Measurements from ENCODE around the gene PLA2G2D.

The PLA2G2D gene

GRCh38 chr1:20117236-20117635, 2.1 kb downstream of the PLA2G2D start:
- TF ChIP-seq TSHZ1 (tag by site-specific recombination; IDR thresholded peaks at IDR 0.05; ENCODE audit: borderline replicate concordance) (no peak), ZNF768 (tag by site-specific recombination; IDR thresholded peaks at IDR 0.05) (no peak), SCRT2 (tag by site-specific recombination; IDR thresholded peaks at IDR 0.05) (no peak), ZBTB21 (tag by site-specific recombination; IDR thresholded peaks at IDR 0.05) (no peak), PRDM6 (tag by site-specific recombination; IDR thresholded peaks at IDR 0.05) (no peak), MYNN (tag by site-specific recombination; IDR thresholded peaks at IDR 0.05; ENCODE audit: borderline replicate concordance) (no peak), ZNF624 (tag by site-specific recombination; IDR thresholded peaks at IDR 0.05) (no peak), ZSCAN16 (tag by site-specific recombination; IDR thresholded peaks at IDR 0.05) (no peak), ZNF248 (tag by site-specific recombination; IDR thresholded peaks at IDR 0.05) (no peak), WT1 (tag by site-specific recombination; IDR thresholded peaks at IDR 0.05) (no peak), ZIC2 (tag by site-specific recombination; IDR thresholded peaks at IDR 0.05) (no peak), ZNF785 (tag by site-specific recombination; IDR thresholded peaks at IDR 0.05) (no peak), EGR2 (tag by site-specific recombination; IDR thresholded peaks at IDR 0.05; ENCODE audit: low read depth) (no peak), ZNF521 (tag by site-specific recombination; IDR thresholded peaks at IDR 0.05) (no peak), KLF9 (tag by site-specific recombination; IDR thresholded peaks at IDR 0.05; ENCODE audit: low read depth) (no peak), ZNF24 (tag by site-specific recombination; IDR thresholded peaks at IDR 0.05) (no peak)
- TF ChIP-seq, protein P1, sequence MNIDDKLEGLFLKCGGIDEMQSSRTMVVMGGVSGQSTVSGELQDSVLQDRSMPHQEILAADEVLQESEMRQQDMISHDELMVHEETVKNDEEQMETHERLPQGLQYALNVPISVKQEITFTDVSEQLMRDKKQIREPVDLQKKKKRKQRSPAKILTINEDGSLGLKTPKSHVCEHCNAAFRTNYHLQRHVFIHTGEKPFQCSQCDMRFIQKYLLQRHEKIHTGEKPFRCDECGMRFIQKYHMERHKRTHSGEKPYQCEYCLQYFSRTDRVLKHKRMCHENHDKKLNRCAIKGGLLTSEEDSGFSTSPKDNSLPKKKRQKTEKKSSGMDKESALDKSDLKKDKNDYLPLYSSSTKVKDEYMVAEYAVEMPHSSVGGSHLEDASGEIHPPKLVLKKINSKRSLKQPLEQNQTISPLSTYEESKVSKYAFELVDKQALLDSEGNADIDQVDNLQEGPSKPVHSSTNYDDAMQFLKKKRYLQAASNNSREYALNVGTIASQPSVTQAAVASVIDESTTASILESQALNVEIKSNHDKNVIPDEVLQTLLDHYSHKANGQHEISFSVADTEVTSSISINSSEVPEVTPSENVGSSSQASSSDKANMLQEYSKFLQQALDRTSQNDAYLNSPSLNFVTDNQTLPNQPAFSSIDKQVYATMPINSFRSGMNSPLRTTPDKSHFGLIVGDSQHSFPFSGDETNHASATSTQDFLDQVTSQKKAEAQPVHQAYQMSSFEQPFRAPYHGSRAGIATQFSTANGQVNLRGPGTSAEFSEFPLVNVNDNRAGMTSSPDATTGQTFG (tag by site-specific recombination; IDR thresholded peaks at IDR 0.05; ENCODE audit: borderline replicate concordance): no peak
- TF ChIP-seq, protein P2, sequence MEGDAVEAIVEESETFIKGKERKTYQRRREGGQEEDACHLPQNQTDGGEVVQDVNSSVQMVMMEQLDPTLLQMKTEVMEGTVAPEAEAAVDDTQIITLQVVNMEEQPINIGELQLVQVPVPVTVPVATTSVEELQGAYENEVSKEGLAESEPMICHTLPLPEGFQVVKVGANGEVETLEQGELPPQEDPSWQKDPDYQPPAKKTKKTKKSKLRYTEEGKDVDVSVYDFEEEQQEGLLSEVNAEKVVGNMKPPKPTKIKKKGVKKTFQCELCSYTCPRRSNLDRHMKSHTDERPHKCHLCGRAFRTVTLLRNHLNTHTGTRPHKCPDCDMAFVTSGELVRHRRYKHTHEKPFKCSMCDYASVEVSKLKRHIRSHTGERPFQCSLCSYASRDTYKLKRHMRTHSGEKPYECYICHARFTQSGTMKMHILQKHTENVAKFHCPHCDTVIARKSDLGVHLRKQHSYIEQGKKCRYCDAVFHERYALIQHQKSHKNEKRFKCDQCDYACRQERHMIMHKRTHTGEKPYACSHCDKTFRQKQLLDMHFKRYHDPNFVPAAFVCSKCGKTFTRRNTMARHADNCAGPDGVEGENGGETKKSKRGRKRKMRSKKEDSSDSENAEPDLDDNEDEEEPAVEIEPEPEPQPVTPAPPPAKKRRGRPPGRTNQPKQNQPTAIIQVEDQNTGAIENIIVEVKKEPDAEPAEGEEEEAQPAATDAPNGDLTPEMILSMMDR (tag by site-specific recombination; IDR thresholded peaks at IDR 0.05): no peak
- TF ChIP-seq, protein P3, sequence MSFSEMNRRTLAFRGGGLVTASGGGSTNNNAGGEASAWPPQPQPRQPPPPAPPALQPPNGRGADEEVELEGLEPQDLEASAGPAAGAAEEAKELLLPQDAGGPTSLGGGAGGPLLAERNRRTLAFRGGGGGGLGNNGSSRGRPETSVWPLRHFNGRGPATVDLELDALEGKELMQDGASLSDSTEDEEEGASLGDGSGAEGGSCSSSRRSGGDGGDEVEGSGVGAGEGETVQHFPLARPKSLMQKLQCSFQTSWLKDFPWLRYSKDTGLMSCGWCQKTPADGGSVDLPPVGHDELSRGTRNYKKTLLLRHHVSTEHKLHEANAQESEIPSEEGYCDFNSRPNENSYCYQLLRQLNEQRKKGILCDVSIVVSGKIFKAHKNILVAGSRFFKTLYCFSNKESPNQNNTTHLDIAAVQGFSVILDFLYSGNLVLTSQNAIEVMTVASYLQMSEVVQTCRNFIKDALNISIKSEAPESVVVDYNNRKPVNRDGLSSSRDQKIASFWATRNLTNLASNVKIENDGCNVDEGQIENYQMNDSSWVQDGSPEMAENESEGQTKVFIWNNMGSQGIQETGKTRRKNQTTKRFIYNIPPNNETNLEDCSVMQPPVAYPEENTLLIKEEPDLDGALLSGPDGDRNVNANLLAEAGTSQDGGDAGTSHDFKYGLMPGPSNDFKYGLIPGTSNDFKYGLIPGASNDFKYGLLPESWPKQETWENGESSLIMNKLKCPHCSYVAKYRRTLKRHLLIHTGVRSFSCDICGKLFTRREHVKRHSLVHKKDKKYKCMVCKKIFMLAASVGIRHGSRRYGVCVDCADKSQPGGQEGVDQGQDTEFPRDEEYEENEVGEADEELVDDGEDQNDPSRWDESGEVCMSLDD (tag by site-specific recombination; IDR thresholded peaks at IDR 0.05): no peak
- POLR2A ChIA-PET: no interaction called here
- no peak overlapping the region for H3K4me3 ChIP-seq (ENCODE audit: low read depth, low read length)
- CTCF ChIA-PET: no interaction called here
- H3K27ac ChIP-seq (ENCODE audit: extremely low read depth, low read depth, low read length): no peak overlapping the region
- no peaks in the 10 kb centered on the region for H3K9me3 ChIP-seq (ENCODE audit: control insufficient read depth, insufficient read depth, low read depth, low read length)
- no peaks in the 10 kb centered on the region for H3K36me3 ChIP-seq (ENCODE audit: control insufficient read depth in 2 of 2, insufficient read depth in 1 of 2, low read length in 2 of 2)
- no peaks in the 10 kb centered on the region for H3K4me1 ChIP-seq (ENCODE audit: control insufficient read depth, insufficient read depth, low read length)

All from HEK293 (cell line).